Measurements from ENCODE around the gene DOCK3. TPM values are rescaled to one million over a fixed set of nuclear protein-coding genes. Genes with fewer than 3 reads are reported as not detected.

Gene DOCK3
- polyA plus RNA-seq, 1 donor from 2014 or later, result 15.6 TPM

GRCh38 chr3:50635066-50635465 lies 39.7 kb upstream of the DOCK3 start:
- Histone ChIP-seq H3K27ac (ENCODE audit: low read length) (no peak overlapping the region), H3K36me3 (ENCODE audit: insufficient read depth, low read length) (no peaks in the 10 kb centered on the region), H3K4me2 (ENCODE audit: low read length) (no peak overlapping the region), H3K79me2 (replicated peaks; ENCODE audit: insufficient read depth, low read length) (no peaks in the 10 kb centered on the region), H3K9ac (ENCODE audit: low read length) (no peak overlapping the region), H3K4me3 (ENCODE audit: low read length) (no peak overlapping the region), H2AFZ (ENCODE audit: low read depth, low read length) (no peak overlapping the region), H3K9me3 (ENCODE audit: low read length) (no peaks in the 10 kb centered on the region), H3K9me2 (ENCODE audit: insufficient read depth, low read length) (no peaks in the 10 kb centered on the region), H3K27me3 (ENCODE audit: insufficient read depth, low read depth, low read length) (no peaks in the 10 kb centered on the region), H3F3A (ENCODE audit: insufficient read depth, low read length, poor library complexity, severe bottlenecking) (no peaks in the 10 kb centered on the region), H4K20me1 (ENCODE audit: insufficient read depth) (no peaks in the 10 kb centered on the region)
- no peak for TF ChIP-seq EZH2 (IDR thresholded peaks at IDR 0.05; ENCODE audit: borderline replicate concordance, insufficient read depth, low read length, poor library complexity, severe bottlenecking)
- no peak for TF ChIP-seq RAD21 (conservative IDR thresholded peaks at IDR 0.05)
- no peak for TF ChIP-seq MXI1 (conservative IDR thresholded peaks at IDR 0.05; ENCODE audit: poor library complexity, severe bottlenecking)
- no peak for TF ChIP-seq POLR2AphosphoS5 (IDR thresholded peaks at IDR 0.05)
- TF ChIP-seq CTCF (IDR thresholded peaks at IDR 0.05; ENCODE audit: poor library complexity, severe bottlenecking), result no peak
- no peak for TF ChIP-seq SMC3 (conservative IDR thresholded peaks at IDR 0.05; ENCODE audit: poor library complexity)

- H2AFZ ChIP-seq (ENCODE audit: low read depth, low read length), result no peak overlapping the region
- H3K9me2 ChIP-seq (ENCODE audit: insufficient read depth, low read length), result no peaks in the 10 kb centered on the region
- H3K4me3 ChIP-seq (ENCODE audit: low read length), result no peak overlapping the region
- H3K27ac ChIP-seq (ENCODE audit: low read length), result no peak overlapping the region
- H3K9ac ChIP-seq (ENCODE audit: low read length), result no peak overlapping the region
- H3K4me2 ChIP-seq (ENCODE audit: low read length), result no peak overlapping the region
- H3F3A ChIP-seq (ENCODE audit: insufficient read depth, low read length, poor library complexity, severe bottlenecking), result no peaks in the 10 kb centered on the region
- no peaks in the 10 kb centered on the region for H3K9me3 ChIP-seq (ENCODE audit: low read length)
- TF ChIP-seq REST (IDR thresholded peaks at IDR 0.05; ENCODE audit: borderline replicate concordance), result no peak
- no peak for TF ChIP-seq POLR2AphosphoS5 (IDR thresholded peaks at IDR 0.05)
- no peaks in the 10 kb centered on the region for H3K79me2 ChIP-seq (replicated peaks; ENCODE audit: insufficient read depth, low read length)
- no peaks in the 10 kb centered on the region for H3K27me3 ChIP-seq (ENCODE audit: insufficient read depth, low read depth, low read length)
- H4K20me1 ChIP-seq (ENCODE audit: insufficient read depth), result no peaks in the 10 kb centered on the region
- H3K36me3 ChIP-seq (ENCODE audit: insufficient read depth, low read length), result no peaks in the 10 kb centered on the region
These were observed 37.7 kb upstream of the DOCK3 start for GRCh38 chr3:50637011-50637410.

GRCh38 chr3:50637945-50638344 lies 36.8 kb upstream of the DOCK3 start:
- Histone ChIP-seq H3K4me2 (ENCODE audit: low read length) (no peak overlapping the region), H3K27ac (ENCODE audit: low read length) (no peak overlapping the region), H3K4me3 (ENCODE audit: low read length) (no peak overlapping the region), H3K9ac (ENCODE audit: low read length) (no peak overlapping the region), H3K79me2 (replicated peaks; ENCODE audit: insufficient read depth, low read length) (no peaks in the 10 kb centered on the region), H3K9me3 (ENCODE audit: low read length) (no peaks in the 10 kb centered on the region), H3K27me3 (ENCODE audit: insufficient read depth, low read depth, low read length) (no peaks in the 10 kb centered on the region), H3F3A (ENCODE audit: insufficient read depth, low read length, poor library complexity, severe bottlenecking) (no peaks in the 10 kb centered on the region), H4K20me1 (ENCODE audit: insufficient read depth) (no peaks in the 10 kb centered on the region), H3K9me2 (ENCODE audit: insufficient read depth, low read length) (no peaks in the 10 kb centered on the region), H2AFZ (ENCODE audit: low read depth, low read length) (no peak overlapping the region), H3K36me3 (ENCODE audit: insufficient read depth, low read length) (no peaks in the 10 kb centered on the region)
- no peak for TF ChIP-seq MXI1 (conservative IDR thresholded peaks at IDR 0.05; ENCODE audit: poor library complexity, severe bottlenecking)
- no peak for TF ChIP-seq REST (IDR thresholded peaks at IDR 0.05; ENCODE audit: borderline replicate concordance)
- TF ChIP-seq EZH2 (IDR thresholded peaks at IDR 0.05; ENCODE audit: borderline replicate concordance, insufficient read depth, low read length, poor library complexity, severe bottlenecking), result no peak
- no peak for TF ChIP-seq RAD21 (conservative IDR thresholded peaks at IDR 0.05)
- TF ChIP-seq CTCF (IDR thresholded peaks at IDR 0.05; ENCODE audit: poor library complexity, severe bottlenecking), result no peak
- no peak for TF ChIP-seq EP300 (conservative IDR thresholded peaks at IDR 0.05; ENCODE audit: poor library complexity, severe bottlenecking)
- no peak for TF ChIP-seq TAF1 (IDR thresholded peaks at IDR 0.05; ENCODE audit: low read depth)
- TF ChIP-seq POLR2AphosphoS5 (IDR thresholded peaks at IDR 0.05), result no peak
- no peak for TF ChIP-seq SMC3 (conservative IDR thresholded peaks at IDR 0.05; ENCODE audit: poor library complexity)

All from neural cell (in vitro differentiated cells).